Left kidney (tissue), 2 donors: ENCODE data around the gene CBFA2T3. TPM values are rescaled to one million over a fixed set of nuclear protein-coding genes. Genes with fewer than 3 reads are reported as not detected.

Experiments
- DNase-seq: peaks from one replicate; pipeline ENCODE4 v3.0.0-alpha.2; 2013
- polyA plus RNA-seq: library from polyadenylated mRNA; unstranded; fragments of 120-200 nt; gene quantifications from one replicate; pipeline ENCODE4 v1.2.1, GENCODE V29; 2013; ENCODE audit not compliant: insufficient read length

Gene CBFA2T3
- polyA plus RNA-seq, 1 donor: 2.1 TPM

GRCh38 chr16:88962478-88963152 lies 14.4 kb downstream of the CBFA2T3 start:
- DNase-seq: no peak

- no peak for DNase-seq
Measured at GRCh38 chr16:88961011-88961410, 16.0 kb downstream of the CBFA2T3 start.

- DNase-seq: no peak
Measured at GRCh38 chr16:88960516-88960915, 16.5 kb downstream of the CBFA2T3 start.

GRCh38 chr16:88959022-88959421 lies 18.0 kb downstream of the CBFA2T3 start:
- DNase-seq: no peak

GRCh38 chr16:88957887-88958577 lies 19.0 kb downstream of the CBFA2T3 start:
- no peak for DNase-seq

GRCh38 chr16:88957433-88957767 lies 19.6 kb downstream of the CBFA2T3 start:
- no peak for DNase-seq

GRCh38 chr16:88956546-88957432 lies 20.2 kb downstream of the CBFA2T3 start:
- DNase-seq: no peak

- no peak for DNase-seq
Measured at GRCh38 chr16:88955906-88956305, 21.1 kb downstream of the CBFA2T3 start.

- no peak for DNase-seq
Measured at GRCh38 chr16:88953003-88953690, 23.9 kb downstream of the CBFA2T3 start.

GRCh38 chr16:88951989-88952388 lies 25.0 kb downstream of the CBFA2T3 start:
- DNase-seq: no peak

- DNase-seq: no peak
Measured at GRCh38 chr16:88951501-88951900, 25.5 kb downstream of the CBFA2T3 start.

- DNase-seq: no peak
Measured at GRCh38 chr16:88948781-88949490, 28.1 kb downstream of the CBFA2T3 start.

GRCh38 chr16:88945473-88945872 lies 31.5 kb downstream of the CBFA2T3 start:
- no peak for DNase-seq

- DNase-seq: no peak
Measured at GRCh38 chr16:88943741-88944140, 33.3 kb downstream of the CBFA2T3 start.

- no peak for DNase-seq
Measured at GRCh38 chr16:88943131-88943664, 33.8 kb downstream of the CBFA2T3 start.

- no peak for DNase-seq
Measured at GRCh38 chr16:88941913-88942909, 34.8 kb downstream of the CBFA2T3 start.

- no peak for DNase-seq
Measured at GRCh38 chr16:88940862-88941817, 35.9 kb downstream of the CBFA2T3 start.

GRCh38 chr16:88939972-88940861 lies 36.8 kb downstream of the CBFA2T3 start:
- no peak for DNase-seq
